ENCODE measurements around the gene LMX1A. TPM values are rescaled to one million over a fixed set of nuclear protein-coding genes. Genes with fewer than 3 reads are reported as not detected.

Gene LMX1A
- polyA plus RNA-seq, 3 donors, result not detected

- Histone ChIP-seq H3K9me3 (replicated peaks in 1 of 2; ENCODE audit: control insufficient read depth in 1 of 2, insufficient read depth in 1 of 2, low read length in 2 of 2) (no peaks in the 10 kb centered on the region), H2AFZ (ENCODE audit: insufficient read depth, low read depth, low read length, poor library complexity, severe bottlenecking) (no peak overlapping the region), H3K79me2 (ENCODE audit: insufficient read depth, low read length) (no peaks in the 10 kb centered on the region), H4K20me1 (ENCODE audit: insufficient read depth, low read length) (no peaks in the 10 kb centered on the region), H3K27ac (ENCODE audit: low read depth in 1 of 2, low read length in 2 of 2) (no peak overlapping the region), H3K27me3 (ENCODE audit: control insufficient read depth in 2 of 2, insufficient read depth in 2 of 2, low read length in 2 of 2) (no peaks in the 10 kb centered on the region), H3K4me1 (ENCODE audit: control insufficient read depth in 1 of 2, insufficient read depth in 2 of 2, low read length in 2 of 2) (no peaks in the 10 kb centered on the region), H3K4me3 (replicated peaks in 1 of 3; ENCODE audit: low read depth in 2 of 3, low read length in 3 of 3) (no peak overlapping the region), H3K4me2 (replicated peaks; ENCODE audit: extremely low read depth, low read length, poor library complexity, severe bottlenecking) (no peak overlapping the region), H3K9ac (ENCODE audit: insufficient read depth, low read length, poor library complexity, severe bottlenecking) (no peak overlapping the region), H3K36me3 (replicated peaks in 1 of 2; ENCODE audit: control insufficient read depth in 1 of 2, insufficient read depth in 2 of 2, low read length in 2 of 2) (no peaks in the 10 kb centered on the region)
- peaks cover 4 to 11% (median 6%) of the 10 kb centered on the region in 3 donors for H3K27me3 Mint-ChIP-seq (ENCODE audit: low read depth in 3 of 3)
- H3K27ac Mint-ChIP-seq, result no peak overlapping the region
- H3K4me1 Mint-ChIP-seq, result no peaks in the 10 kb centered on the region
- intact Hi-C loops (cut with micrococcal nuclease), result no loop called here
- H3K4me3 Mint-ChIP-seq, result no peak overlapping the region
- no peaks in the 10 kb centered on the region for H3K36me3 Mint-ChIP-seq
- no peaks in the 10 kb centered on the region for H3K9me3 Mint-ChIP-seq
- no peak for DNase-seq
- WGBS (ENCODE audit: insufficient coverage), result 42% methylated on average over 2 of the region's 3 CpGs
- no peak for TF ChIP-seq CTCF (IDR thresholded peaks at IDR 0.05)
Measured at GRCh38 chr1:165281207-165281901, 75.2 kb downstream of the LMX1A start.

GRCh38 chr1:165279882-165280281 lies 76.6 kb downstream of the LMX1A start:
- peaks cover 0 to 3% (median 0%) of the 10 kb centered on the region in 7 donors for H3K9me3 Mint-ChIP-seq
- Histone ChIP-seq H3K27ac (ENCODE audit: low read depth in 1 of 2, low read length in 2 of 2) (no peak overlapping the region), H4K20me1 (ENCODE audit: insufficient read depth, low read length) (no peaks in the 10 kb centered on the region)

More at GRCh38 chr1:165279882-165280281, 76.6 kb downstream of the LMX1A start:
- Histone ChIP-seq H3K4me3 (replicated peaks in 1 of 3; ENCODE audit: low read depth in 2 of 3, low read length in 3 of 3) (no peak overlapping the region), H2AFZ (ENCODE audit: insufficient read depth, low read depth, low read length, poor library complexity, severe bottlenecking) (no peak overlapping the region), H3K4me1 (ENCODE audit: control insufficient read depth in 1 of 2, insufficient read depth in 2 of 2, low read length in 2 of 2) (no peaks in the 10 kb centered on the region), H3K4me2 (replicated peaks; ENCODE audit: extremely low read depth, low read length, poor library complexity, severe bottlenecking) (no peak overlapping the region), H3K9ac (ENCODE audit: insufficient read depth, low read length, poor library complexity, severe bottlenecking) (no peak overlapping the region), H3K79me2 (ENCODE audit: insufficient read depth, low read length) (no peaks in the 10 kb centered on the region), H3K36me3 (replicated peaks in 1 of 2; ENCODE audit: control insufficient read depth in 1 of 2, insufficient read depth in 2 of 2, low read length in 2 of 2) (no peaks in the 10 kb centered on the region), H3K27me3 (ENCODE audit: control insufficient read depth in 2 of 2, insufficient read depth in 2 of 2, low read length in 2 of 2) (no peaks in the 10 kb centered on the region), H3K9me3 (replicated peaks in 1 of 2; ENCODE audit: control insufficient read depth in 1 of 2, insufficient read depth in 1 of 2, low read length in 2 of 2) (no peaks in the 10 kb centered on the region)
- Mint-ChIP-seq H3K27ac (no peak overlapping the region), H3K4me3 (no peak overlapping the region), H3K4me1 (no peaks in the 10 kb centered on the region), H3K36me3 (no peaks in the 10 kb centered on the region), H3K27me3 (ENCODE audit: low read depth in 3 of 3) (peaks cover 2 to 10% (median 6%) of the 10 kb centered on the region in 3 donors)
- DNase-seq, result no peak
- 47% methylated on average over 6 of the region's 9 CpGs for WGBS (ENCODE audit: insufficient coverage)
- intact Hi-C loops (cut with micrococcal nuclease), result no loop called here
- TF ChIP-seq CTCF (IDR thresholded peaks at IDR 0.05), result no peak
